ENCODE data around the gene APOL6. TPM values are rescaled to one million over a fixed set of nuclear protein-coding genes. Genes with fewer than 3 reads are reported as not detected.

APOL6 gene
- total and polyA plus RNA-seq, 10 of the 15 experiments (the other 5 are each of a cell fraction or from before 2014, with no cell fraction given): 4.3 to 22.9 (median 9.3) TPM

GRCh38 chr22:35604621-35605368, 43.5 kb upstream of the APOL6 start:
- in situ Hi-C loops (cut with MboI): no loop called here
- Histone ChIP-seq H2AFZ (ENCODE audit: control insufficient read depth, low read depth, low read length) (no peak overlapping the region), H3K9ac (ENCODE audit: control insufficient read depth, insufficient read depth, low read length) (no peak overlapping the region), H3K27ac (ENCODE audit: control insufficient read depth, insufficient read depth) (no peak overlapping the region), H4K20me1 (ENCODE audit: control insufficient read depth, insufficient read depth) (no peaks in the 10 kb centered on the region), H3K4me3 (no peak overlapping the region), H3K79me2 (ENCODE audit: control insufficient read depth, insufficient read depth, low read length) (no peaks in the 10 kb centered on the region), H3K36me3 (ENCODE audit: control insufficient read depth in 2 of 2, insufficient read depth in 2 of 2, low read length in 1 of 2) (no peaks in the 10 kb centered on the region), H3K4me1 (ENCODE audit: control insufficient read depth, insufficient read depth, low read length) (no peaks in the 10 kb centered on the region), H3K27me3 (replicated peaks in 1 of 2; ENCODE audit: control insufficient read depth in 2 of 2, insufficient read depth in 2 of 2, low read length in 1 of 2) (peaks cover 2 to 3% of the 10 kb centered on the region in 2 experiments; a peak in 2 of 4 replicates), H3K4me2 (ENCODE audit: control insufficient read depth, insufficient read depth) (no peak overlapping the region), H3K9me3 (replicated peaks; ENCODE audit: control insufficient read depth, insufficient read depth, low read length) (no peaks in the 10 kb centered on the region)
- RAD21 ChIA-PET (ENCODE audit: unreplicated experiment): no interaction called here
- POLR2A ChIA-PET: no interaction called here
- no peak for TF ChIP-seq SRF (IDR thresholded peaks at IDR 0.05; ENCODE audit: low read depth in 2 of 2, low read length in 2 of 2)
- TF ChIP-seq E2F8 (IDR thresholded peaks at IDR 0.05; ENCODE audit: low read depth, partially characterized antibody): no peak
- DNase-seq (ENCODE audit: low read depth, low spot score): no peak
- SMC1A ChIA-PET (ENCODE audit: uncharacterized antibody, unreplicated experiment): no interaction called here
- FAIRE-seq: no peak
- no peak for ATAC-seq
- intact Hi-C loops (cut with micrococcal nuclease; ENCODE audit: unreplicated experiment): no loop called here
- no TSS peak for BruUV-seq (replicated peaks)
- CTCF ChIA-PET: no interaction called here
- WGBS (ENCODE audit: insufficient coverage, insufficient replicate concordance, low lambda C conversion rate, missing lambda C conversion rate): 13% methylated on average over 9 of the region's 9 CpGs

GRCh38 chr22:35605369-35605680, 42.9 kb upstream of the APOL6 start:
- ATAC-seq (no peak), DNase-seq (ENCODE audit: low read depth, low spot score) (no peak), FAIRE-seq (no peak)
- H3K9ac ChIP-seq (ENCODE audit: control insufficient read depth, insufficient read depth, low read length): no peak overlapping the region
- CTCF ChIA-PET: no interaction called here
- no TSS peak for BruUV-seq (replicated peaks)
- H3K9me3 ChIP-seq (replicated peaks; ENCODE audit: control insufficient read depth, insufficient read depth, low read length): no peaks in the 10 kb centered on the region
- H3K4me1 ChIP-seq (ENCODE audit: control insufficient read depth, insufficient read depth, low read length): no peaks in the 10 kb centered on the region
- no peak overlapping the region for H3K4me2 ChIP-seq (ENCODE audit: control insufficient read depth, insufficient read depth)
- H3K4me3 ChIP-seq: no peak overlapping the region
- intact Hi-C loops (cut with micrococcal nuclease; ENCODE audit: unreplicated experiment) (no loop called here), in situ Hi-C loops (cut with MboI) (no loop called here)
- no peak overlapping the region for H2AFZ ChIP-seq (ENCODE audit: control insufficient read depth, low read depth, low read length)
- H3K27me3 ChIP-seq (replicated peaks in 1 of 2; ENCODE audit: control insufficient read depth in 2 of 2, insufficient read depth in 2 of 2, low read length in 1 of 2): peaks cover 2 to 3% of the 10 kb centered on the region in 2 experiments; a peak in 2 of 4 replicates
- H3K79me2 ChIP-seq (ENCODE audit: control insufficient read depth, insufficient read depth, low read length): no peaks in the 10 kb centered on the region
- POLR2A ChIA-PET: no interaction called here
- H3K36me3 ChIP-seq (ENCODE audit: control insufficient read depth in 2 of 2, insufficient read depth in 2 of 2, low read length in 1 of 2): no peaks in the 10 kb centered on the region
- SMC1A ChIA-PET (ENCODE audit: uncharacterized antibody, unreplicated experiment): no interaction called here
- H3K27ac ChIP-seq (ENCODE audit: control insufficient read depth, insufficient read depth): no peak overlapping the region
- RAD21 ChIA-PET (ENCODE audit: unreplicated experiment): no interaction called here
- WGBS (ENCODE audit: insufficient coverage, insufficient replicate concordance, low lambda C conversion rate, missing lambda C conversion rate): 3% methylated on average over 2 of the region's 2 CpGs
- H4K20me1 ChIP-seq (ENCODE audit: control insufficient read depth, insufficient read depth): no peaks in the 10 kb centered on the region
- TF ChIP-seq SKIL (IDR thresholded peaks at IDR 0.05; ENCODE audit: low read depth, poor library complexity, severe bottlenecking) (no peak), BHLHE40 (IDR thresholded peaks at IDR 0.05; ENCODE audit: borderline replicate concordance in 1 of 2, low read depth in 2 of 2, low read length in 1 of 2) (no peak), MXI1 (IDR thresholded peaks at IDR 0.05; ENCODE audit: low read depth, low read length) (no peak), ELK1 (IDR thresholded peaks at IDR 0.05; ENCODE audit: low read depth, low read length) (no peak), SP1 (IDR thresholded peaks at IDR 0.05; ENCODE audit: low read depth, low read length) (no peak), MTA3 (IDR thresholded peaks at IDR 0.05; ENCODE audit: borderline replicate concordance, low read length) (no peak), IKZF1 (conservative IDR thresholded peaks at IDR 0.05) (no peak), BMI1 (IDR thresholded peaks at IDR 0.05; ENCODE audit: borderline replicate concordance) (no peak), MYC (IDR thresholded peaks at IDR 0.05; ENCODE audit: insufficient read depth, insufficient read length, insufficient replicate concordance, low read length, severe bottlenecking) (no peak)
